Endodermal cell (in vitro differentiated cells): ENCODE measurements around the gene PPM1L. TPM values are rescaled to one million over a fixed set of nuclear protein-coding genes. Genes with fewer than 3 reads are reported as not detected.
"Not testable (repeated sequence)": the region's sequence is repeated elsewhere in the genome, so short reads cannot be mapped to it uniquely, and the experiment has no call there.

Source experiments
- DNase-seq: peaks from one replicate; pipeline ENCODE4 v3.0.0-alpha.2; 2017
- H3K27ac ChIP-seq: 2 replicates; pipeline ENCODE4 v1.5.1; 2013; ENCODE audit warnings: mild to moderate bottlenecking, low read depth, low read length, moderate library complexity
- H3K27me3 ChIP-seq: 2 replicates; pipeline ENCODE4 v1.6.1; 2013; ENCODE audit warnings: mild to moderate bottlenecking, low read length, moderate library complexity; ENCODE audit not compliant: insufficient read depth, control insufficient read depth, poor library complexity, severe bottlenecking
- H3K36me3 ChIP-seq: 2 replicates; pipeline ENCODE4 v1.7.0; 2013; ENCODE audit warnings: mild to moderate bottlenecking, low read length, moderate library complexity; ENCODE audit not compliant: control insufficient read depth, insufficient read depth
- H3K4me1 ChIP-seq: one replicate; pipeline ENCODE4 v1.7.0; 2013; ENCODE audit warnings: low read length; ENCODE audit not compliant: control insufficient read depth, insufficient read depth
- H3K4me3 ChIP-seq: 2 replicates; pipeline ENCODE4 v1.5.1; 2013; ENCODE audit warnings: mild to moderate bottlenecking, low read length, moderate library complexity
- H3K9ac ChIP-seq: 2 replicates; pipeline ENCODE4 v1.6.1; 2013; ENCODE audit warnings: mild to moderate bottlenecking, low read length, moderate library complexity; ENCODE audit not compliant: poor library complexity, severe bottlenecking; ENCODE audit errors: extremely low read depth
- H3K9me3 ChIP-seq: 2 replicates; pipeline ENCODE4 v1.6.1; 2013; ENCODE audit warnings: mild to moderate bottlenecking, low read length, moderate library complexity; ENCODE audit not compliant: control insufficient read depth
- H3K27ac Mint-ChIP-seq: 2 replicates; pipeline ENCODE4 v1.8.0; 2020; ENCODE audit warnings: mixed read lengths
- H3K27me3 Mint-ChIP-seq: 2 replicates; pipeline ENCODE4 v1.8.0; 2021; ENCODE audit warnings: mild to moderate bottlenecking, mixed read lengths; ENCODE audit not compliant: insufficient read depth
- H3K36me3 Mint-ChIP-seq: 2 replicates; pipeline ENCODE4 v1.8.0; 2020; ENCODE audit warnings: low read depth, mixed read lengths
- H3K4me1 Mint-ChIP-seq: 2 replicates; pipeline ENCODE4 v1.8.0; 2020; ENCODE audit warnings: mixed read lengths
- H3K4me3 Mint-ChIP-seq: 2 replicates; pipeline ENCODE4 v1.8.0; 2020; ENCODE audit warnings: mild to moderate bottlenecking, moderate library complexity, mixed read lengths
- H3K9me3 Mint-ChIP-seq: 2 replicates; pipeline ENCODE4 v1.8.0; 2020; ENCODE audit warnings: mild to moderate bottlenecking, mixed read lengths
- WGBS, 2 experiments: methylation state at CpG; one replicate each; pipeline versions ENCODE4 v1.1.5 to v1.1.7; 2013; ENCODE audit warnings: missing lambda C conversion rate in 2 of 2, mixed read lengths in 1 of 2; ENCODE audit not compliant: insufficient coverage in 1 of 2, insufficient read length in 1 of 2; 5-methylcytosine and 5-hydroxymethylcytosine counted together
- total RNA-seq, 2 donors: library from RNA; stranded (reverse); fragmentation: NEBNext Ultra II Directional in 1 of 2; extraction: Animal tissue kit (Norgen Biotek cat#: 25700) in 1 of 2; gene quantifications; 2 replicates in 1 of 2; 3 replicates in 1 of 2; pipeline ENCODE4 v1.2.1, GENCODE V29; 2021
- TF ChIP-seq, protein P1 (sequence below): fragments of 200-600 bp; sonication (generic); conservative IDR thresholded peaks from 2 replicates; pipeline ENCODE4 v1.5.0; 2021; ENCODE audit warnings: antibody characterized with exemption, mild to moderate bottlenecking

Gene PPM1L
- total RNA-seq, 2 donors from 2014 or later: 1.6 to 3.3 TPM

DNA sequence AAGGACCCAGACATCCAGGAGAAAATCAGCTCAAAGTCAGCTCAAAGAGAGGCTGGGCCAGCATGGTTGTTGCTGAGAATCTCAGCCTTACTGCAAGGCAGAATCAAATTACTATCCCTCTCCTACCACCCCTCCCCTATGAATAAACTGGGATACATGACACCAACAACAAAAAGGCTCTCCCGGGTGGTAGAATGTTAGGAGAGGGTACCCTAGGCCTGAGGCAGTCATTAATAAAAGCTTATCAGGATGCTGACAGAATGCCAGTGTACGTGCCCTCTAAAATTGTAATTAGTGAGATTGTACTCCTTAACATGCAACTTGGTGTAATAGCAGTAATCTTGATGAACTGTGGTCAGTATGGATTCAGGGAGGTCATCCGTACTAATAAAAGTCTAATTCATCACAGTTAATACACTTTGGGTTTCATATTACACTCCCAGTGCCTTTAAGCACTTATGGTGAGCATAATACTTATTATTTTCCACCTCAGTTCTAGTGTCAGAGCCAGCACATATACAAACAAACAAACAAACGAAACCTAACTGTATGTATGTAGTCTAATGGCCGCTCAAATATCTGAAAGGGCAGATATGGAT, 272.6 kb downstream of the PPM1L start:
- peaks cover 3% of the 10 kb centered on the region for H3K9me3 ChIP-seq
- Mint-ChIP-seq H3K36me3 (no peaks in the 10 kb centered on the region), H3K4me3 (no peak overlapping the region), H3K9me3 (peaks cover 15% of the 10 kb centered on the region), H3K4me1 (peaks cover 4% of the 10 kb centered on the region), H3K27ac (no peak overlapping the region), H3K27me3 (no peaks in the 10 kb centered on the region)
- no peaks in the 10 kb centered on the region for H3K27me3 ChIP-seq
- H3K36me3 ChIP-seq: no peaks in the 10 kb centered on the region
- no peak overlapping the region for H3K9ac ChIP-seq
- no peaks in the 10 kb centered on the region for H3K4me1 ChIP-seq
- 83 to 89% methylated on average over 1 to 5 of the region's 5 CpGs for WGBS, 2 experiments
- H3K27ac ChIP-seq: no peak overlapping the region
- TF ChIP-seq, protein P1, sequence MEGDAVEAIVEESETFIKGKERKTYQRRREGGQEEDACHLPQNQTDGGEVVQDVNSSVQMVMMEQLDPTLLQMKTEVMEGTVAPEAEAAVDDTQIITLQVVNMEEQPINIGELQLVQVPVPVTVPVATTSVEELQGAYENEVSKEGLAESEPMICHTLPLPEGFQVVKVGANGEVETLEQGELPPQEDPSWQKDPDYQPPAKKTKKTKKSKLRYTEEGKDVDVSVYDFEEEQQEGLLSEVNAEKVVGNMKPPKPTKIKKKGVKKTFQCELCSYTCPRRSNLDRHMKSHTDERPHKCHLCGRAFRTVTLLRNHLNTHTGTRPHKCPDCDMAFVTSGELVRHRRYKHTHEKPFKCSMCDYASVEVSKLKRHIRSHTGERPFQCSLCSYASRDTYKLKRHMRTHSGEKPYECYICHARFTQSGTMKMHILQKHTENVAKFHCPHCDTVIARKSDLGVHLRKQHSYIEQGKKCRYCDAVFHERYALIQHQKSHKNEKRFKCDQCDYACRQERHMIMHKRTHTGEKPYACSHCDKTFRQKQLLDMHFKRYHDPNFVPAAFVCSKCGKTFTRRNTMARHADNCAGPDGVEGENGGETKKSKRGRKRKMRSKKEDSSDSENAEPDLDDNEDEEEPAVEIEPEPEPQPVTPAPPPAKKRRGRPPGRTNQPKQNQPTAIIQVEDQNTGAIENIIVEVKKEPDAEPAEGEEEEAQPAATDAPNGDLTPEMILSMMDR: no peak
- no peak overlapping the region for H3K4me3 ChIP-seq
- DNase-seq: no peak

DNA sequence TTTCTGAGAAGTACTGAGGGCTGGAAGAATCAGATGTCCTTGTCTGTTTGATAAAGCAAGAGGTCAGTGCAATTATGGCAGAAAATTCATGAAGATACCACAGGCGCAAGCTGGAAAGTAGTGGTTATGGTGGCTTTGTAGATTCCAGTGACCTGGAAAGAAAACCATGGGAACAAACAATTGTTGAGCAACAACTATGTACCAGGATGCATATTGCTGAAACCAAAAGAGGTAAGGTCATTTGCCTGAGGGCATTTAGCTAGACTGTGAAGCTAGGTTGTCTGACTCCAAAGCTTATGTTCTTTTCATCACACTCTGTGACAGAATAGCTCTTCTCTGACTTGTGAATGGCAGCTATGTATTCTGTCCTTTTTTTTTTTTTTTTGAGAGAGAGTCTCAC, 275.1 kb downstream of the PPM1L start:
- H3K9ac ChIP-seq: no peak overlapping the region
- peaks cover 4% of the 10 kb centered on the region for H3K4me1 Mint-ChIP-seq
- no peaks in the 10 kb centered on the region for H3K36me3 Mint-ChIP-seq
- H3K4me3 Mint-ChIP-seq: no peak overlapping the region
- no peak overlapping the region for H3K27ac Mint-ChIP-seq
- no peaks in the 10 kb centered on the region for H3K9me3 ChIP-seq
- no peak overlapping the region for H3K4me3 ChIP-seq
- no peak for DNase-seq
- H3K27me3 ChIP-seq: no peaks in the 10 kb centered on the region
- H3K27ac ChIP-seq: no peak overlapping the region
- peaks cover 18% of the 10 kb centered on the region for H3K9me3 Mint-ChIP-seq
- H3K27me3 Mint-ChIP-seq: no peaks in the 10 kb centered on the region
- H3K4me1 ChIP-seq: no peaks in the 10 kb centered on the region
- 92 to 100% methylated on average over 1 of the region's 1 CpG for WGBS, 2 experiments
- TF ChIP-seq, protein P1: no peak
- H3K36me3 ChIP-seq: no peaks in the 10 kb centered on the region

DNA sequence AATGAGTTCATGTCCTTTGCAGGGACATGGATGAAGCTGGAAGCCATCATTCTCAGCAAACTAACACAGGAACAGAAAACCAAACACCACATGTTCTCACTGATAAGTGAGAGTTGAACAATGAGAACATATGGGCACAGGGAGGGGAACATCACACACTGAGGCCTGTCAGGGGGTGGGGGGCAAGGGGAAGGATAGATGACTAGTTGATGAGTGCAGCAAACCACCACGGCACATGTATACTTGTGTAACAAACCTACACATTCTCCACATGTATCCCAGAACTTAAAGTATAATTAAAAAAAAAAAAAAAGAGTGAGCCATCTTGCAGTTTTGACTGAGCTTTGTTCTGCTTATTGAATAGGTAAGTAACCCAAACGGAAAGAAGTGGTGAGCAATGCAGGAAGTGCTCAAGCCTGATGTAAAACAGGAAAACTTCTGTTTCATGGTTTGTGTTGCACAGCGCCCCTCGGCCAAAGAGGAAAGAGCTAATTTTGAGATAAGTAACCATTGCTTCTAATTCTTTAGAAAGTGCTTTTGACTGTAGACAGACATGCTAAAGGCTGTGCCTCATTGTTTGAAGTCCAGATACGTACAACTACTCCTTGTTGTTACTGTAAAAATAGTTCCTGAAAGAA, 279.0 kb downstream of the PPM1L start:
- H3K4me3 Mint-ChIP-seq, H3K27me3 ChIP-seq, H3K4me1 Mint-ChIP-seq, H3K36me3 ChIP-seq, H3K27me3 Mint-ChIP-seq, H3K36me3 Mint-ChIP-seq, DNase-seq, H3K9me3 ChIP-seq, H3K27ac ChIP-seq, H3K27ac Mint-ChIP-seq, H3K4me1 ChIP-seq, H3K4me3 ChIP-seq, H3K9ac ChIP-seq: not testable (repeated sequence)
- 89 to 100% methylated on average over 4 of the region's 5 CpGs for WGBS, 2 experiments
- peaks cover 22% of the 10 kb centered on the region for H3K9me3 Mint-ChIP-seq
